Measurements from ENCODE around the gene SNX4.
A peak's percentile ranks its signal among the peaks of the same experiment; 100 is the strongest.
"Not testable (repeated sequence)": the region's sequence is repeated elsewhere in the genome, so short reads cannot be mapped to it uniquely, and the experiment has no call there.

The SNX4 gene

DNA sequence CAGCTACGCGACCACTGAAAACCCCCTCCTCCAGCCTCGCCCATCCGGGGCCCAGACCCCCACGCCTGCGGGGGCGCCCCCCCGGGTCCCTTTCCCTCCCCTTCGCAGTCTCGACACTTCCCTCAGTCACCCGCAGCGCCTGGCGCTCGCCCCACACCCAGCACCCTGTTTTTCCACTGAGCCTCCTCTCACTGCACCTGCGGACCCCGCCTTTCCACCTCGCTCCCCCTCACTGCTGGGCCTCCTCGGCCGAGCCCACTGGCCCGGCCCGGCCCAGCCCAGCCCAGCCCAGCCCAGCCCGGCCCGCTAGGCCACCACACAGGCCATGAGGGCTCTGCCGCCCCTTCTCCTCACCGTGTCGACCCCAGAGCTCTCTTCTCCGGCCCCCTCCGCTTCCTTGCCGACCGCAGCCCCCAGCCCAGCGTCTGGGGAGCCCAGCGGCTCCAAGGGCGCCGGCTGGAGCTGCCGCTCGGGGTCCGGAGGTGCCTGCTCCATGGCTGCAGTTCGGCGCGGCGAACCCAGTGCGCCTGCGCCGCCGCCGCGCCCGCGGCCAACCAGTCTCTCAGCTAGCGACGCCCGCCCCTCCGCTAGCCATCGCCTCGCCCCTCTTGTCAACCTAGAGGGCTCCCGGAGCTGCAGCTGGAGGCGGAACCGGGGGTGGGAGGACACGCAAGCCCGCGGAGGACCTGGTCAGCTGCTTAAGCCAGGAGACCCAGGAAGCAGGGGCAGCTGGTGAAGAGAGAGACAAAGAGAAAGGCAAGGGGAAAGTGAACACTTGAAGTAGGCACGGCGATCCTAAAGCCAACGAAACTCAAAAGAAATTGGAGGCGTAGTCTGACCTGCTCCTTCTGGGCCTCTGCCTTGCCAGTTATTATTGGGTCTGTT, at the start of gene SNX4:
Gene SNX4 (minus strand): TSS at position 525 of the 885 bp plus-strand sequence. CDS start 30 bp downstream, at position 495.
- peak; percentile 80 for DNase-seq (ENCODE audit: low read depth)

DNA sequence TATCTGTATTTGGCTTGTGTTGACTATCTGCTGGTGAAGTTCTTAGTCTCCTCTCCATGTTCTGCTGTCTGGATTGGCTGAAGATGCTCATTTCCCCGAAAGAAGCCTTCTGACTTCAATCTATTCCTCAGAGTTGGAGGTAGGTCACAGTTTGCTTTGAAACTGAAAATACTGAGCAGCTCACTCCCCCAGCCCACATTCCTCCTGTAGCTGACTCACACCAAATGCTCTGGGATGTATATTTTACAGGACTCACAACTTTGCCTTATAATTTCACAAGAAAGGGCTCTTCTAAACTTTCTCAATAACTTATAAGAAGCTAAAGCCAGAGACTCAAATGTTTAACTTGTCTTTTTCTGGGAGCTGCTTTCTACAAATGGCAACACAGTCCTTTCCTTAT, 36.3 kb upstream of the SNX4 start:
- no peak for DNase-seq (ENCODE audit: low read depth)

DNA sequence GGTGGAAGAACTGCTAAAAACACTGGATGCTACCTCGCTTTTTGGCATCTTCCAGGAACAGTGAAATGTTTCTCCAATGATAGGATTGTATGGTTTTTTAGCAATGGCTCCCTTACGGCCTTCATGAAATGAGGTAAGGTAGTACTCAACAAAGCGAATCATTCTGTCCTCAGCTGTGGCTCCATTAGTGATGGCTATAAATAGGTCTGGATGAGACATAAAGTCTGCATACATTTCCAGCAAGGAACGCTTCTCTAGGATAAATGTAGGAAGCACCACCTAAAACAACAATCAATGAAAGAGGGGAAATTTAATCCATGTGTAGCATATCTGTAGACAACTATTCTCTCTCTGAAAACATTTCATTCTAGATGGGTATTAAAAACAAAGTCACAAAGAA, 32.4 kb upstream of the SNX4 start:
- DNase-seq (ENCODE audit: low read depth): no peak

DNA sequence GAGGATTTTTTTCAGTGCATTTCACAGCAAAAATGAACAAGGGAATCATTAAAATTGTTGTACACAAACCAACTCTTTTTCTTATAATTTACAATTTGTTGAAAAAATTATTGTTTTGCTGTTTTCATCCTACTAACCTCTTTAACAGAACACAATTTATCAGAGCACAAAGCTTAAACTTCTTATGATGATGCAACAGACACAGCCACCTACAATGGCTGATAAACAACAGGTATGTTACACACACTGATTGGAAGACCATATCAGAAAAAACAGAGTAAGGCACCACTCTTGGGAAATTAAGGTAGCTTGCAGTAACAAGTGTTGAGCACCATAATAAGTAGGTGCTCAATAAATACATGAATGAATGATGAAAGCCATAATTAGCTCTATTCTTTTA, 8.9 kb upstream of the SNX4 start:
- no peak for DNase-seq (ENCODE audit: low read depth)

DNA sequence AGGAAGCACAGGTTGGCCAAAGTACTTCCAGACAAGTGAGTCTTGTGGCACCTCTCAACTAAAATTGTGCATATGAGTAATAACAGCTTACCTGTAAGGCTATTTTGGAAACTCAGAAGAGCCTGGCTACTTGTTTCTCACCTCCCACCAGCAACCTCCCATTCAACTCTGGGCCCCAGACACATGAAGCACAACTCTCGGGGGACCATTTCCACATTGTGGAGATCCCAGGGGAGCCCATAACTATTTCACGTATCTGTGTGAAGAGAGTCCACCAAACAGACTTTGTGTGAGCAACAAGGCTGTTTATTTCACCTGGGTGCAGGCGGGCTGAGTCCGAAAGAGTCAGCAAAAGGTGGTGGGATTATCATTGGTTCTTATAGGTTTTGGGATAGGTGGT, 5.2 kb upstream of the SNX4 start:
- DNase-seq (ENCODE audit: low read depth): no peak

DNA sequence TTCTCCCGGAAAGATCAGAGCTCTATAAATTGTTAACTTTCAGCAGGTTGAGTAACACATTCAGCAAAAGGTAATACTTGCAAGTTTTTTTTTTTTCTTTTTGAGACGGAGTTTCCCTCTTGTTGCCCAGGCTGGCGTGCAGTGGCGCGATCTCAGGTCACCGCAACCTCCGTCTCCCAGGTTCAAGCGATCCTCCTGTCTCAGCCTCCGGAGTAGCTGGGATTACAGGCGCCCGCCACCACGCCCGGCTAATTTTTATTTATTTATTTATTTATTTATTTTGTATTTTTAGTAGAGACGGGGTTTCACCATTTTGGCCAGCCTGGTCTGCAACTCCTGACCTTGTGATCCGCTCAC, 539 bp upstream of the SNX4 start:
- DNase-seq (ENCODE audit: low read depth): not testable (repeated sequence)

DNA sequence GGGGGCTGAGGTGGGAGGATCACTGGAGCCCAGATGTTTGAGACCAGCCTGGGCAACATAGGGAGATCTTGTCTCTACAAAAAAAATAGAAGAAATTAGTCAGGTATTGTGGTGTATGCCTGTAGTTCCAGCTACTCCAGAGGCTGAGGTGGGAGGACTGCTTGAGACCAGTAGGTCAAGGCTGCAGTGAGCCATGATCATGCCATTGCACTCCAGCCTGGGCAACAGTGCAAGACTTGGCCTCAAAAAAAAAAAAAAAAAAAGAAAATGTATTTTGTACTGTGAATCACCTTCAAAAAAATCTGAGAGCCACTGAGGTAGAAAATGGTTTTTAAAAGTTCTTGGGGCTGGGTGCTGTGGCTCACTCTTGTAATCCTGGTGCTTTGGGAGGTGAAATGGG, 4.6 kb downstream of the SNX4 start:
- no peak for DNase-seq (ENCODE audit: low read depth)

DNA sequence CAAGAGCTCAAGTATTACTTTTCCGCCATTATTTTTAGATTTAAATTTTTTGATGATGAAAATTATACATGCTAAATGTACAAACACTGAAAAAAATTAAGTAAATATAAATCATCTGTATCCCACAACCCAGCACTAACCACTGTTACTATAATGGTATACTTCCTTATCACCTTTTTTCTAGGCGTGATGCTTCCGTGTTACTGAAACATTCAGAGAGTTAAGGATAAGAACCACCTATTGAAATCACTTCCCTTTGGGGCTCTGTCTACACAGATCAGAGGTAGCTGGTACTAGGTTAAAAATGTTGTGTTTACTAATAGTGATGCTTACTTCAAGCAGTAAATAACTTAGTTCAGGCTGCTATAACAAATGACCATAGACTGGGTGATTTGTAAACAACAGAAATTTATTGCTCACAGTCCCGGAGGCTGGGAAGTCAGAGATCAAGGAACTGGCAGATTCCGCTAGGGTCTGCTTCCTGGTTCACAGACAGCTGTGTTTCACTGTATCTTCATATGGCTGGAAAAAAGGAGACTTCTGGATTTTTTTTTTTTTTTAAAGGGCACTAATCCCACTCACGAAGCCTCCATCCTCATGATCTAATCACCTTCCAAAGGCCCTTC, 6.4 kb downstream of the SNX4 start:
- no peak for DNase-seq (ENCODE audit: low read depth)

DNA sequence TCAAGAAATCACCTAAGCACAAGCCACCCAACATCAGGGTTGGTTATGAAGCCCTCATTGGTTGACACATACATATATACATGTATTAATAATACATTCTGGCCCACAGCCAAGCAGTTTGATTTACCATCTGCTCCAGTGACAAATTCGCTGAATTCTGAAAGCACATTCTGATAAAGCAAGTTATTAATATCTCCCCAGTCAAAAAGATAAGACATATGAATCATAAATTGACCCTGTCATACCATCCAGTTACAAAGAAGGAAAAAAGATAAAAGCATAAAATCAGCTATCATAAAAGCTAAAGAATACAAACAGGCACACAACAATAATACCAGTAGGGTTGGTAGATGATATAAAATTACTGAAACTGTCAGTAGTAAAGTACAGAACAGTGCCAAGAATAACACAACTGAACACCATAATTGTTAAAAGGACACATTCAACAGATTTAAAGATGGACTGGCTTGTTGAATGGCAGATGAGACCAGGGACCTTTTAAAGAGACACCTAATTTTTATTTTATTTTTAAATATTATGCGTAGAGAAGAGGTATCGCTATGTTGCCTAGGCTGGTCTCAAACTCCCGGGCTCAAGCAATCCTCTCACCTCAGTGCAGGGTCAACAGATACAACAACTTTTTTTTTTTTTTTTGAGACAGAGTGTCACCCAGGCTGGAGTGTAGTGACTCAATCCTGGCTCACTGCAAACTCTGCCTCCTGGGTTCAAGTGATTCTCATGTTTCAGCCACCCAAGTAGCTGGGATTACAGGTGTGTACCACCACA, 7.7 kb downstream of the SNX4 start:
- no peak for DNase-seq (ENCODE audit: low read depth)

DNA sequence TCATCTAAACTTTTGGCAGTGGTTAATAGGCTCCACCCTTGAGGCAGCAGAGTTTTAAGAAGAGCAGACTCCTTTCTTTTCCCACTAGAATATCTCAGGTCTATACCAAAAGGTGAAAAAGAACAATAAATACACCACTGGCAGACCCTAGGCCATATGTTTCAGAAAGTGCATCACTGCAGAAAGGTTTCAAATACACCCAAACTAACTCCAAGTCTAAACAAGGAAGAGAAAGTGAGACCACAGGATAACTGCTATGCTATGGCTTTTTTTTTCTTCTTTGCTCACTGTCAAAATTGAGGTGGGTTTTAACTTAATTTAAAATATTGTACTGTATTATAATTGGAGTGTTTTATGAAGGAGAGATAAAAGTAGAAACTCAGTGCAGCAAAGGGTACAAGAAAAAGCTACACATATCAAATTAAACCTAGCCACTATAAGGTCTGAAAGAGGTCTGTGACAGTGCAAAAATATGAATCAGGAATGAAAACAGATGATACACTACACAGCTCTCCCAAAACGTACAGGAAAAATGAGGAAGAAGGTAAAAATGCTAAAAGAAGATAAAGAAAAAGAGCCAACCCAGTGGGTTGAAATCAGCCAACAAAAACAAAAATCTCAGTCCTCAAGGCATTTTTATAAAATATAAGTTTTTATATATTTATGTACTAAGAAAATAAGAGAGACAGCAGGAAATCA, 8.4 kb downstream of the SNX4 start:
- no peak for DNase-seq (ENCODE audit: low read depth)

DNA sequence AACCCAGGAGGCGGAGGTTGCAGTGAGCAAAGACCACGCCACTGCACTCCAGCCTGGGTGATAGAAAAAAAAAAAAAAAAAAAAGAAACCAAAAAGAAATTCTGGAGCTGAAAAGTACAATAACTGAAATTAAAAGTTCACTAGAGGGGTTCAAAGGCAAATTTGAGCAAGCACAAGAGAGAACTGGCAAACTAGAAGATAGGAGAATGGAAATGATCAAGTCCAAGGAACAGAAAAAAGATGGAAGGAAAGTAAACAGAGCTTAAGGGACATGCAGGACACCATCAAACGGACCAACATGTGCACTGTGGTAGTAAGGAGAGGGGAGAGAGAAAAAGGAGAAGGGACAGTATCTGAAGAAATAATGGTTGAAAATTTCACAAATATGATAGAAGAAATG, 12.9 kb downstream of the SNX4 start:
- no peak for DNase-seq (ENCODE audit: low read depth)

DNA sequence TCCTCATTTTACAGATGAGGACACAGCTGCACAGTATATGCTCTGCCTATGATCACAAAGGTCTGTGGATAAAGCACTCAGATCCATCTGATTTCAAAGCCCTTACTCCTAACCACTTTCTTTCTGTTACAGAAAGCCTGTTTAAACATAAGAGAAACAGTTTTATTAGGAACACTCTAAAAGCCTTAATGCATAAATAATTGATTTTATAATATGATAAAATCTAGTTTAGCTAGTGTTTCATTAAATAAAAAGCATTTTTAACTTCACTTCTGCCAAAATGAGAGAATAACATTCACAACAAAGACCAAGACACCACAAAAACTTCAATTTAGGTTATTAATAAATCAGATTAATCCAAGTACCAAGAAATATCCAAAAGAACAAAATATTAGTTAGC, 21.4 kb downstream of the SNX4 start:
- no peak for DNase-seq (ENCODE audit: low read depth)

DNA sequence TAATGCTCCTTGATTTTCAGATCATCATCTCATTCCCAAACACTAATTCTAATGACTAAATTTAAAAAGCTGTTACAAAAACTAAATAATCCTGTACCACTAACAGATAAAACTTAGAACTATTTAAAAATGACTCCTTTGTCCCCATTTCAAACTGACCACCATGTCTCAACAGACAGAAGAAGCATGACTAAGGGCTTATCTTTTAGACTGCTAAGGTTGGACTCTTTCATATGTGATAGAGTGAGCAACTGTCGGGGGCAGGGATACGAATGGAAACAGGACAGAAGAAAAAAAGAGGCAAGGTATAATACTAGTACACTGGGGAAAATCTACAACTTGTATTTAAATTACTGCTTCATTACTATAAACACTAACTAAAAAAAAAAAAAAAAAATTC, 23.3 kb downstream of the SNX4 start:
- DNase-seq (ENCODE audit: low read depth): no peak

DNA sequence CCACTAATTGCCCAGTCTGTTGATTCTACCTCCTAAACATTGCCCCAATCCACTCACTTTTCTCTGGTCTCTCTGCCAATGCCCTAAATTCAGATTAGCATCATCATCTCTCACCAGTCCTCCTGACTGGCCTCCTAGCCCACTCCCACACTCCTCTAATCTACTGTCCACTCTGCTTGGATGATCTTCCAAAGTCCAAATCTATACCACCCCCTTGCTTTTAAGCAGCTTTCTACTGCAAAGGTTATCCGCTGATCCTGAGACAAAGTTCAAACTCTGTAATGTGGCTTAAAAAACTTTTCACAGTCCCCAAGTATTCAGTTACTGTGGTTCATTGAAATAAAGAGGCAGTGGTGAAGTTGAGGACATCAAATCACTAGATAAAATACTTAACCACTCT, 37.6 kb downstream of the SNX4 start:
- DNase-seq (ENCODE audit: low read depth): no peak

DNA sequence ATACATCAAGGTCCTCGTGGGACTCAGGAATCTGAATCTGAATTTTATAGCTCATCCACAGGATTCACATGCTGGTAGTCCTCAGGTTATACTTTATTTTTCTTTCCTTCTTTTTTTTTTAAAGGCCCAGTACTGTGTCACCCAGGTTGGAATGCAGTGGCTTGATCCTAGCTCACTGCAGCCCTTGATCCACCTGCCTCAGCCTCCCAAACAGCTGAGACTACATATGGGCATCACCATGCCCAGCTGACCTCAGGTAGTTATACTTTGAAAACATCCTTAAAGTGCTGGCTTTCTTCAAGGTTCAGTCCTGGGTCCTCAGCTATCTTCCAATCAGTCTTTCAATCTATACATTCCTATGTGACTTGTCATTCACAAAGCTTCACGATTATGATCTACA, 38.2 kb downstream of the SNX4 start:
- no peak for DNase-seq (ENCODE audit: low read depth)

DNA sequence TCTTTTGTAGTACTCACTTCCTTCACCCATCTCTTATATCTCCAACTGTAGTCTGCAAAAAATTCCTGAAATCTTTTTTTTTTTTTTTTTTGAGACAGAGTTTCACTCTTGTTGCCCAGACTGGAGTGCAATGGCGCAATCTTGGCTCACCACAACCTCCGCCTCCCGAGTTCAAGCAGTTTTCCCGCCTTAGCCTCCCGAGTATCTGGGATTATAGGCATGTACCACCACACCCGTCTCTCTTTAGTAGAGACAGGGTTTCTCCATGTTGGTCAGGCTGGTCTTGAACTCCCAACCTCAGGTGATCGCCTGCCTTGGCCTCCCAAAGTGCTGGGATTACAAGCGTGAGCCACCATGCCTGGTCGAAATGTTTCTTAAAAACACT, 38.6 kb downstream of the SNX4 start:
- DNase-seq (ENCODE audit: low read depth): not testable (repeated sequence)

DNA sequence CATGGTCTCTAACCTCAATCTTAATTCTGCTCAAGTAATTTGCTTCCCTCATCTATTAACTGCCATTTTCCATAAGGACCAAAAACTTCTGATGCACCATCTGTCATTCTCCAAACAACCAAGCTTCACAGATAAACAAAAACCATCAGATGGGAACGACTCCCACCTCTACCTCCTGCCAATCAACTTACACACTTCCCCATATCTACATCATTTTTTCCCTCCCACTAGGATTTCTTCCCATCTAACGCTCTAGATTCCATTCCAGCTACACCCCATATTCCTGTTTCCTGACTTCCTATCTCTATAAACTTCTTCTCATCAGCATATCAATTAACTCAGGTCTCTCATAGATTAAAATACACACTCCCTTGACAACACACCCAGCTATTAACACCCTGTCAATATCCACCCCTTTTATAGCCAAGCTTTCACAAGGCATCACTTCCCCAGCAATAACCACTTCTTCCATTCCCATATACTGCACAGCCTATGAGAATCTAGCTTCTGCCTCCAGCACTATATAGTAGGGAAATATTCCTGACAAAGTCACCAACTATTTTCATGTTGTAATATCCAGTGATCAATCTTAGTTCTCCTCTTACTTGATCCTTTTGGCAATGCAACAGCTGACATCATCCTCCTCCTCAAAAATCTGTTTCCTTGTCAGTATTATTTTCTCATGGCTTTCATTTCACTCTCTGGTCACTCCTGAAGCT, 39.2 kb downstream of the SNX4 start:
- no peak for DNase-seq (ENCODE audit: low read depth)

DNA sequence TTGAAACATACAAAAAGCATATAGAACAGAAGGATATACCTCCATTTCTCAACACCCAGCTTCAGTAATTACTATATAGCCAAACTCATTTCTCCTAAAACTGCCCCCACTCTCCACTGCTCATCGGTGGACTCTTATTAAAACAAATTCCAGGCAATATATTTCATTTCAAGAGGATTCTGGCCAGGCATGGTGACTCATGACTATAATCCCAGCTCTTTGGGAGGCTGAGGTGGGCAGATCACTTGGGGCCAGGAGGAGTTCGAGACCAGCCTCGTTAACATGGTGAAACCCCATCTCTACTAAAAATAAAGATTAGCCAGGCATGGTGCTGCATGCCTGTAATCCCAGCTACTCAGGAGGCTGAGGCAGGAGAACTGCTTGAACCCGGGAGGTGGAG, 40.9 kb downstream of the SNX4 start:
- no peak for DNase-seq (ENCODE audit: low read depth)

DNA sequence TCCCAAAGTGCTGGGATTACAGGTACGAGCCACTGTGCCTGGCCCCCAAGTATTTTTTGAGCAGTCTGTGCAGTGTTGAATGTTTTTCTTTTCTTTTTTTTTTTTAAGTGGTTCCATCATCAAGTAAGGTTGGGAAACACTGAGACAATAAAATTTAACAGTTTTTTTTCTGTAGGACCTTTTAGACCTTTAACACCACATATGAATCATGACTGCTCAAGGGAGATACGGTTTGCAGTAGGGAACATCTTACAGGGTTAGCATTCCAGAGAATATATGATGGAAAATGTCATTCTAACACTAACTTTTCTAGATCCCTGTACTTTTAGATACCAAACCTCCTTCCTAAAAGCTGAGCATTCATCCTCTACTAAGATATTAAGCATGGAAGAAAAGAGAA, 41.7 kb downstream of the SNX4 start:
- DNase-seq (ENCODE audit: low read depth): no peak

DNA sequence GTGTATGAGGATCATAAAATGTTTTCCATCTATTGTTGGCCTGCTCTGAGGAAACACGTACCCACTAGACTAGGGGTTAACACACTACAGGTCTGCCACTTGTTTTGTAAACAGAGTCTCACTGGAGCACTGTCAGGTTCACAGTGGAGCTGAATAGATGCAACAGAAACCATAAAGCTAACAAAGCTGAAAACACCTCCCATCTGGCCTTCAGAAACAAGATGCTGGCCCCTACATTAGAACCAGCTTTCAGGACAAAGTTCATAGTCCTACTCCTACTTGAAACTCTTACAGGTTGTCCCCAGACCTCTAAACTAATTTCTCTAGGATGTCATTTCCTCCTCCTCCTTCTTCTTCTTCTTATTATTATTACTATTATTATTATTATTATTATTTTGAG, 42.3 kb downstream of the SNX4 start:
- no peak for DNase-seq (ENCODE audit: low read depth)

DNA sequence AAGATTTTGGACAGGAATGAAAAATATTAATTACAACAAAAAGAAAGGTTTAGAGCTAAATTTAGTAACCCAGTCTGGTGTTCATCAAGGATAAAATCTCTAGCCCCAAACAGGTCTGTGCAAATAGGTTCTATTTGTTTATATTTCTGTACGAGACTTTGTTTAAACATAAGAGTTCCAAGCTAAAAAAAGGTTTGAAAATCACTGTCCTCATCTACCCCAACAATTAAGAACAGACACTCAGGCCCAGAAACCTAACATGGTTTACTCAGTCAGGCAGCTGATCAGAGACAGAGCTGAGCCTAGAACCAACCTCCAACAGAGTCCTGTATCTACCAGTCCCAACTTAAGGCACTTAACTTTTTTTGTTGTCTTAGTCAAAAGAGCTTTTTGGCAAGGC, 49.3 kb downstream of the SNX4 start:
- DNase-seq (ENCODE audit: low read depth): no peak

Measured in stimulated activated CD8-positive, alpha-beta memory T cell treated with anti-CD3 and anti-CD28 coated beads, Interleukin-4, amount 100 ng/mL, for 24 hours (primary cell).